ENCODE measurements around the gene CD209.
A peak's percentile ranks its signal among the peaks of the same experiment; 100 is the strongest.
"Not testable (repeated sequence)": the region's sequence is repeated elsewhere in the genome, so short reads cannot be mapped to it uniquely, and the experiment has no call there.

Gene CD209

GRCh38 chr19:7746903-7747884 lies at the start of gene CD209:
CD209 (minus strand) TSS chr19:7747534; CDS start chr19:7747511, 23 bp downstream.
- DNase-seq: no peak

DNA sequence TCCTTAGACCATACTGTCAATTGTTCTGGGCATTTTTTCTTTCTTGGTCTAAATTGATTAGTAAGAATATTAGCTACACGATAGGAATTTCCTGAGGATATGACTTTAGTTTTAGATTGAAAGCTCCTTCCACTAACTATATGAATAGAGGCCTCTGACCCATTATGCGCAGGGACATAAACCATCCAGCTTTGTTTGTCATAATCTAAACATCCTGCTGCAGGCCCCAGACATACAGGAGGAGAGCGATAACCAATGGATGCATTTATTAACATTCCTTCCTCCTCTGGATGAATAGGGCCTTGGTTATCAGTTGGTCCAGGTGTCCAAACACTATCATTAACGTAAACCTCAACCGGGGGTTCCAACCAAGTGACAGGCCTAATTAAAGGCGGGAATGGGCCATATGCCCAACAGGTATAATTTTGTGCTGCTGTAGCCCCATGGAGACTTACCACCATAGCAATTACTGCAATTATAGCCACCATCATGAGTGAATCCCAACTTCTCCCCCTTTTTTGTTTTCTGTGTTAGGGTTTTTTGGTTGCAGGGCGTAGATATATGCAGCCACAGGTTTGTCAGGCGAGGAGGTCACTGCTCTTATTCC lies 48.3 kb upstream of the CD209 start:
- DNase-seq: no peak

DNA sequence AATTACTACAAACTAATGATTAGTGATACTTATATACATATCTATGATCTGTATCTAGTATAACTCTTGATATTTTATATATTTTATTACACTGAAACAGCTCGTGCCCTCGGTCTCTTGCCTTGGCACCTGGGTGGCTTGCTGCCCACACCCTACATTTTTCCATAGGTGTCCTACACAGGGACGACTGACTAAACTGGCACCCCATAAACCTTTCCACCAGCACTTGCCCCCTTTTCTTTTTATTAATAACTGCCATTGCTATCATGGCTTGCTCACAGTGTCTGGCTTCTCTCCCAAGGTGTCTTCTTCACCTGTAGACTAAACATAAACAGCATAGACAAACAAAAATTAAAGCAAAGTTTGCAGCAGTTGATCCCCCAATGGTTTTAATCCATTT lies 46.2 kb upstream of the CD209 start:
- no peak for DNase-seq

GRCh38 chr19:7792701-7793100 lies 45.4 kb upstream of the CD209 start:
- DNase-seq: not testable (repeated sequence)

GRCh38 chr19:7792281-7792680 lies 44.9 kb upstream of the CD209 start:
- DNase-seq: no peak

DNA sequence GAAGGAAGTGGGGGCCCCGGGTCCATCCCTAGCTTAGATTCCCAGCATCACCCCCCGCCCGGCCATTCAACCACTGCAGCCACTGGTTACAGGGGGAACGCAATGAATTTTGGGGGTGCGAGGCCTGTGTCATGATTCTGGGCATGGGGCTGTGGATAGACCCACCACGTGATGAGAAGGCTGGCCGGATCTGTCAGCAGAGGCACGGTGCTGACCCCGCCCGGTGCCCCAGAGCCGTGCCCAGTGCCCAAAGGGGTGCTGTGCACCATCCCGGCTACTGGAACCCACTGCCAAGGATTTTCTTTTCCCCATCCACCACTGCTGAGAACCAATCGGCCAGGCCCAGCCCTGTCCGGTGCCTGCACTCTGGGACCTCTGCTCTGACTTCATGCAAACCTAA lies 43.1 kb upstream of the CD209 start:
- no peak for DNase-seq

DNA sequence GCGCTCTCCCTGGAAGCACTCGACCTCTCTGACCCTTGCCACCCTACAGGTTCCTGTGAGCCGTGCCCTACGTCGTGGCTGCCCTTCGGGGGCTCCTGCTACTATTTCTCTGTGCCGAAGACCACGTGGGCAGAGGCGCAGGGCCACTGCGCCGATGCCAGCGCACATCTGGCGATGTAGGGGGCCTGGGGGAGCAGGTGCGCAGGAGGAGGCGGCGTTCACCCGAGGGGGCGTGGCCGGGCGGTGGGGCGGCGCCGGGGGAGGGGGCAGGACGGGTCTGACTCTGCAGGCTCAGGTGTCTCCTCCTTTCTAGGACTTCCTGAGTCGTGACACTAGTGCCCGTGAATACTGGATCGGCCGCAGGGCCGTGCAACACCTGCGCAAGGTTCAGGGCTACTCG lies 42.1 kb upstream of the CD209 start:
- peak; percentile 36 for DNase-seq

DNA sequence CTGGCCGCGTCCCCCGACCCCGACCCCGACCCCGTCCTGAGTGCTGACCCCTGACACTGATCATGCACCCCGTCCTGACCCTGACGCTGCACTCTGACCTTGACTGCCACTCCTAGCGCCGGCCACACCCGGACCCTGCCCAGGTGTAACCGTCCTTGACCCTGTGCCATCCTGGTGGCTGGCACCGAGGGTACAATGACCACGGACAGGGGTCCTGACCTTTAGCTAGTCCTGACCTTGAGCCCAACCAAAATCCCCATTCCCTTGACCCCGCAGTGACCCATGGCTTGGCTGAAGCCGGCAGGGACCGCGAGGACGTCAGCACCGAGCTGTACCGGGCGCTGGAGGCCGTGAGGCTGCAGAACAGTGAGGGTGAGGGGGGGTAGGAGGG lies 41.6 kb upstream of the CD209 start:
- DNase-seq: no peak

- DNase-seq: no peak
Observed at GRCh38 chr19:7788178-7788932, 41.0 kb upstream of the CD209 start.

- DNase-seq: no peak
Observed at GRCh38 chr19:7787602-7788177, 40.4 kb upstream of the CD209 start.

DNA sequence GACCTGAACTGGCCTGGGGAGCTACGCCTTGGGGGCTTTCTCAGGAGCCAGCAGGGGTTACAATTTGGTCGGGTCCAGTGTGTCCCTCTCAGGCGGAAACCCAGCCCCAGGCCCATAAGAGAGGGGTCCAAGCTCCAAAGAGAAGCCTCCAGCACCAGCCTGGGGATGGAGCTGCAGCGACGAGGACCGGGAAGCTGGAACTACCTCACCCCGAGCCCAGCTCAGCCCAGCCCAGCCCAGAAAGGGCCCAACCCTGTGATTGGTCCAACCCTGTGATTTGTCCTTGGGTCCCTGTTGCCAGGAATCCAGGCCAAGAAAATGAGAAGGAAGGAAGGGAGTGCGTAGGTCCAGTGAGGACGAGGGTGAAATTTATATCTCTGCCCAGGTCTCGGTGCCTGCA lies 39.8 kb upstream of the CD209 start:
- no peak for DNase-seq

DNA sequence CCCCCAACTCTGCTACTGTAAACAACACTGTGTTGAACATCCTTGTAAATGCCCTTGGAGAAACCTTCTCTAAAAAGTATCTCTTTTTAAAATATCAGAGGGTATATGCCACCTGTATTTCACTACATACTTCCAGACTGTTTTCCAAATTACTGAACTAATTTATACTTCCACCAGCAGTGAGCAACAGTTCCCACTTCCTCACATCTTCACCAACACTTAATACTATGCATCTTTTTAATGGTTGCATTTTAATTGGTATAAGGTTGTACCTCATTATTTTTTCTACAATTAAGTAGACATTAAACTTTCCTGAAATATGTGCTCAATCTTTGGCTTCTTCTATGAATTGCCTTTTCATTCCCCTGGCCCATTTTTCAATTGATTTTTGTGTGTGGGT lies 37.5 kb upstream of the CD209 start:
- DNase-seq: no peak

GRCh38 chr19:7783991-7784423 lies 36.7 kb upstream of the CD209 start:
- no peak for DNase-seq

- no peak for DNase-seq
Observed at GRCh38 chr19:7781157-7781556, 33.8 kb upstream of the CD209 start.

DNA sequence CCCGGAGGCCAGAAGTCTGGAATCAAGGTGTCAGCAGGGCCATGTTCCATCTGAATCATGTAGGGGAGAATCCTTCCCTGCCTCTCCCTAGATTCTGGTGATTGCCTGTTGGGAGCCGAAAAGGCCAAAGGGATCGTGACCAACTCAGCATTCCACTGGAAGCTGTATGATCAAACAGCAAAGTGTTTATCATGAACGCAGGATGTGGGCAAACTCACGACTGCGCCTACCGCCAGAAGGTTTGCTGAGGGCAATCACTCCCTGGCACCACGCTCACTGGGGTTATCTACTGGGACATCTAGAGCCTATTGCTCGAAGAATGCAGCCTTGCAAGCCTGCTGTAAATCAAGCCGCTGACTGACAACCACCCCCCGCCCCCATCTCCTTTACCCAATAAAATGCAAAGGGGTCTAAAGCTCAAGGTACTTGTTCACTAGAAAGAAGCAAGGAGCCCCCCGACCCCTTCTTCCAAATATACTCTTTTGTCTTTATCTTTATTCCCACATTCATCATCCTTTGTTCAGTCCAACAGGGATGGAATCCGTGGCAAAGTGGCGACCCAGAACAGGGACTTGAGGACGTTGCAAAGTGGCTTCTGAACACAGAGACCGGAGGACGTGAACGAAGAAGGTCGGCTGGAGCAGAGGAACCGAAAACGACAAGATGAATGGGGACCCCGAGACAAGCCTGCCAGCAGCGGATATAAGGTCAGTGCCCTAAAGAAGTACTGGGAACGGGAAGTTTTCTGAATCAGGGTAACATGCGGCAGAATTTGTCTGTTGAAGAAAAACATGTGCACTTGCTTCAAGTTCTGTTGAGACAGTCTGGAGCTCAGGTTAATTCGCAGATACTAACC lies 32.5 kb upstream of the CD209 start:
- DNase-seq: no peak

GRCh38 chr19:7778081-7778480 lies 30.7 kb upstream of the CD209 start:
- no peak for DNase-seq

- no peak for DNase-seq
Observed at GRCh38 chr19:7775761-7776160, 28.4 kb upstream of the CD209 start.

- no peak for DNase-seq
Observed at GRCh38 chr19:7773841-7774240, 26.5 kb upstream of the CD209 start.

DNA sequence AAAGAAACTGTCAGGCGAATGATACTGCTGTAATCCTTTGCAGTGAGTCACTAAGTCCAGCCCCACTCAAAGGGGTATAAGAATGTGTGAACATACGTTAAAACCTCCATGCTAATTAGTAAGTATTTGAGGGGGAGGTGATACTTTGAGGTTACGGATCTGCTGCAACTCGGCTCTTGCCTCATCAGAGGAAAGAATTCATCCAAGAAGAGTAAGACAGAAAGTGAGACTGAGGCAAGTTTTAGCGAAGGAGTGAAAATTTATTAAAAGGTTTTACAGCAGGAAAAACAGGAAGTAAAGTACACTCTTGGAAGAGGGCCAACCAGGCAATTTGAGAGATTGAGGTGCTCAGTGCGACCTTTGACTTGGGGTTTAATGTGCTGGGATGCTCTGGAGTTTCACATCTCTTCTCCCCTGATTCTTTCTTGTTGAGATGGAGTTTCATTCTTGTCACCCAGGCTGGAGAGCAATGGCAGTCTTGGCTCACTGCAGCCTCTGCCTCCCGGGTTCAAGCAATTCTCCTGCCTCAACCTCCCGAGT lies 25.5 kb upstream of the CD209 start:
- DNase-seq: peak; percentile 12

- DNase-seq: no peak
Observed at GRCh38 chr19:7771072-7771471, 23.7 kb upstream of the CD209 start.

GRCh38 chr19:7769171-7769570 lies 21.8 kb upstream of the CD209 start:
- DNase-seq: no peak

DNA sequence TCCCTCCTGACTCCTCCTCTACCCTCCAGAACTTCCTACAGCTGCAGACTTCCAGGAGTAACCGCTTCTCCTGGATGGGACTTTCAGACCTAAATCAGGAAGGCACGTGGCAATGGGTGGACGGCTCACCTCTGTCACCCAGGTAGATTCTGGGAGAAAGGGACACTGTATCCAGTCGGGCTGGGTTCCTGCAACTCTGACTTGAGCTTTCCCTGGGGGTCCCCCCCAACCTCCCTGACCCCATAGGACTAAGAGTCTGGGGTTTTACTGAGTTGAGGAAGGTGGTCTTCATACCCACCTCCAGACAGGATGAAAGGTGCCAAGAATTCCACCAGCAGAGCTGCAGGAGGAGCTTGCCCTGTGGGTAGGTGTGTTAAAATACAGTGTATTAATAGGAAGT lies 20.2 kb upstream of the CD209 start:
- DNase-seq: no peak

Measured in activated T-cell treated with anti-CD3 and anti-CD28 coated beads for 4 hours (primary cell).